AG08395 (cell line): ENCODE results near the gene TEKT2.

Experiments
- DNase-seq: peaks from one replicate; pipeline ENCODE4 v3.0.0; 2012; ENCODE audit warnings: mixed read lengths, low spot score

The TEKT2 gene, protein sequence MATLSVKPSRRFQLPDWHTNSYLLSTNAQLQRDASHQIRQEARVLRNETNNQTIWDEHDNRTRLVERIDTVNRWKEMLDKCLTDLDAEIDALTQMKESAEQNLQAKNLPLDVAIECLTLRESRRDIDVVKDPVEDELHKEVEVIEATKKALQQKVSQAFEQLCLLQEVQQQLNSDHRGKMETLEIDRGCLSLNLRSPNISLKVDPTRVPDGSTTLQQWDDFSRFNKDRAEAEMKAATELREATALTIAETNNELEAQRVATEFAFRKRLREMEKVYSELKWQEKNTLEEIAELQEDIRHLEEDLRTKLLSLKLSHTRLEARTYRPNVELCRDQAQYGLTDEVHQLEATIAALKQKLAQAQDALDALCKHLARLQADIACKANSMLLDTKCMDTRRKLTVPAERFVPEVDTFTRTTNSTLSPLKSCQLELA

DNA sequence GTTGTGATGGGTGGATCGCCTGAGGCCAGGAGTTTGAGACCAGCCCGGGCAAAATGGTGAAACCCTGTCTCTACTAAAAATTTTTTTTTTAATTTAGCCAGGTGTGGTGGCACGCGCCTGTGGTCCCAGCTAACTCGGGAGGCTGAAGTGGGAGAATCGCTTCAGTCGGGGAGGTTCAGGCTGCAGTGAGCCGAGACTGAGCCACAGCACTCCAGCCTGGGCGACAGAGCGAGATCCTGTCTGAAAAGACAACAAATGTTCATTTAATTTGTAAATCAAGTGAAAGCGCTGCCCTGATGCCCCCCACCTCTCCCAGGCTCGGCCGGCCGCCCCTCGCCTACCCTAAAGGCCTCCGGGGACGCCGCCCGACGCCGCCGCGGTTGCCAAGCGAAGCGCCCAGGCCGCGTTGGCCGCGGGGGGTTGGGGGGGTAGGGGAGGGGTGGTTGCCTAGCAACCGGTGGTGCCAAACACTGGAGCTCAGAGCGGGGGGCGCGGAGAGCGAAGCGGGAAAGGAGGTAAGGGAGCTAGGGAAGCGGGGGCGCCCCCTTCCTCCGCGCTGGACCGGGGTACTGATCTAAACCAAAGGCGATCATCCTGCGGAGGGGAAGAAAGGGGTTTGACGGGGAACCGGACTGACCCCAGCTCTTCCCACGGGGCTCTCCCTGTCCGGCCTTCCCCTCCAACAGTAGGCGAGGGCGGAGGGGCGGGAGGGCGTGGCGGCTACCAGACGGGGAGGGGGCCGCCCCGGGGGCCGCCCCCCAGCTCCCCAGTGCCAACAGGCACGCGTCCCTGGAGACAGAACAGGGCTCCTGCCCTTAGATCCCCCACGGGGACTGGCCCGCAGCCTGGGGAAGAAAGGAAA, at the start of gene TEKT2:
TSS of gene TEKT2 (plus strand) at position 460 of the 862 bp plus-strand sequence. CDS start 828 bp downstream, outside the sequence.
- DNase-seq: peak; percentile 46

DNA sequence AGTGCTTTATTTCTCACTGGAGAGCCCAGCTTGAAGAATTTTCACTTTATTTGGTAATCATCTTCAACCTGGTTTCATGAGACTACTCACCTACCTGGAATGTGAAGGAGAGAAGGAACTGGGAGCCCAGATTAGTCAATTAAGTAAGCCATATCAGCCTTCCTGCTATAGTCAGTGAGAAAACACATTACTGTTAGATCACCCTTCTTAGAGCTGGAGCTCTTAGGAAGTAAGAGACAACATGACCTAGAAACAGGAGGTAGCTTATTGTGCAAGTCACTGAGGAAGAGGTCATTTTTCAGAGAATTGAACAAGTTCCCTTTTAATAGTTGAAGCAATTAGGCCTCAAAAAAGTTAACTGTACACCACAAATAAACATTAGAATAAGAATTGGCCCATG, 49.2 kb upstream of the TEKT2 start:
- DNase-seq: peak; percentile 11

DNA sequence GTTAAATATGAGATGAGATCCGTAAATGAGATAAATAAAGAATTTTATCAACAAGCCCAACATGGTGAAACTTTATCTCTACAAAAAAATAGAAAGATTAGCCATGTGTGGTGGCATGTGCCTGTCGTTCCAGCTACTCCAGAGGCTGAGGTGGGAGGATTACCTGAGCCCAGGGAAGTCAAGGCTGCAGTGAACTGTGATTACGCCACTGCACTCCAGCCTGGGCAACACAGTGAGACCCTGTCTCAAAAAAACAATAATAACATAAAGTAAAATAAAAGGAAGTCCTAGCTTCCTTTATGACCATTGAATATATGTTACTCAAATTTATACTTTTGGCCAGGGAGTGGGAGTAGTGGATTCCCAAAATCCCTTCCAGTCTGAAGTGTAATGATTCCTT, 48.7 kb upstream of the TEKT2 start:
- DNase-seq: no peak

DNA sequence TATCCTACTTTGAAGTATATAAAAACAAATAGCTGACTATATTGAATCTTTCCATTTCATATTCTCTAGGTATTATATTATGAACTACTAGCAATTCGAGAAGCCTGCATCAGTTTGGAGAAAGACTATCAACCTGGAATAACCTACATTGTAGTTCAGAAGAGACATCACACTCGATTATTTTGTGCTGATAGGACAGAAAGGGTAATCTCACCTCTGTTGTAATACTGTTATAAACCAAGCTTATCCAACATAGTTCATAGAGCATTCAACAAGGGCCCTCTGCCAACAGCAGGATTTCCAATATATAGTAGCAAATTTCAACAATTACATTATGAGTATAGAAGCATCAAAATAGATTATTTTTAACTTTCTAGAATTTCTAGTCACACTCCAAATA, 43.7 kb upstream of the TEKT2 start:
- no peak for DNase-seq

DNA sequence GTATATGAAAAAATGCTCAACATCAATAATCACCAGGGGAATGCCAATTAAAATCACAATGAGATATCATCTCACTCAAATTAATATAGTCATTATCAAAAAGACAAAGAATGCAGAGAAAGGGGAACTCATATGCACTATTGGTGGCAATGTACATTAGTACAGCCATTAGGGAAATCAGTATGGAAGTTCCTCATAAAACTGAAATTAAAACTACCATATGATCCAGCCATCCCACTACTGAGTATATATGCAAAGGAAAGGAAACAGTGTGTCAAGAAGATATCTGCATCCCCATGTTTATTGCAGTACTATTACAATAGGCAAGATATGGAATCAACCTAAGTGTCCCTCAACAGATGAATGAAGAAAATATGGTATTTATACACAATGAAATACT, 32.1 kb upstream of the TEKT2 start:
- no peak for DNase-seq

DNA sequence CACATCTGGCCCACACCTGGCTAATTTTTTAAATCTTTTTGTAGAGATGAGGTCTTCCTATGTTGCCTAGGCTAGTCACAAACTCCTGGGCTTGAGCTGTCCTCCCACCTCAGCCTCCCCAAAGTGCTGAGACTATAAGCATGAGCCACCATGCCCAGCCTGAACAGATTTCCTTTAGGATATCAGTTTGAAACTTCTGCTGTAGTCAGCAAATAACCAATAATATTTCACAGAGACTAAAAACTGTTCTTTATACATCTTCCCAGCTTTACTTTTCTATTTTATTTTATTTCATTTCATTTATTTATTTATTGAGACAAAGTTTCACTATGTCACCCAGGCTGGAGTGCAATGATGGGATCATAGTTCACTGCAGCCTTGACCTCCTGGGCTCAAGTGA, 29.9 kb upstream of the TEKT2 start:
- no peak for DNase-seq

DNA sequence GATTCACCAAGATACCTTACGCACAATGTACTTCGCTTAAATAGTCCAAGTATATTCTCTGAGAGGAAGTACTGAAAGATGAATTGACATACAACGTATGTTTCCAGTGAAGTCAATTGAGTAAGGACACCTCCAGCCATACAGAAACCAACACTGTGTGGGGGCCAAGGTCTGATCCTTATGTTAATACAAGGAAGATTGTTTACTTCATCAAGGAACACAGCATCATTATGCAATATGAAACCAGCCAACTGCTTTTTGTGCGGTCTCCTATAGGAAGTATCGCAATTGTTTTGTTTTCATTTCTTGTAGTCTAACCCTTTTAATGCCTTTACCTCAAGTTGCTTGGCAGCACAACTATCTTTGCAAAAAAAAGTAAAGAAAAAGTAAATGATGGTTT, 28.2 kb upstream of the TEKT2 start:
- no peak for DNase-seq

DNA sequence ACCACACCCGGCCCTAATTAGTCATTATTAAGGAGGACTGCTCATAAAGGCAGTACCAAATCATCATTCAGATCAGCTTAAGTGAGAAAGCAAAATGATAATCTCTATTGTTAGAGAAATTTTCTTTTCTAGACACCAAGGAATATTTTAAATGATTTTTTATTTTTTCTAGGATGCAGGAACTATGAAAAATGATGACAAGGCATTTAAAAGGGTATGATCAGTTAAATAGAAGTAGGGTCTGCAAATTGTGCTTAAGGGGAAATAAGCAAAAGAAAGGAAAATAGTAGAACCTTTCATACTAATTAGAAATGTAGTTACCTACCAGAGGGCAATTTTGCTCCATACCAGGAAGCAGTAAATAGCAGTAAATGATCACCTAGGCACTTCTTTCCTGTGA, 21.6 kb upstream of the TEKT2 start:
- no peak for DNase-seq

DNA sequence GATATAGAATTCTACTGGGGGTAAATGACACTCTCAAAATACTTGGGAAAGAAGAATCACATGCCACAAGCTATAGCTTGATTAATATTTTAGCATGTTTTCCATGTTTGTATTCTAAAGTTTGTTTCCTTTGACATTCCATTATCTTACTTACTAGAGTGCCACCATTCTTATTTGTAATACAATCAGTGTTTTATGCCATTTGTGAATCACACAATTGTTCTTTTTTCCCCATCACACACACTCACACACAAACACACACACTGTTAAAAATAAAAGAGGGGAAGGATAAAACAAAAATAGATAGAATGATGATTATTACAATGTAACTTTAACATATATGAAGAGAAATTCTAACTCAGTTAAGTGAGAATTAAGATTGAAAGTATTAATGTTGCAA, 16.0 kb upstream of the TEKT2 start:
- no peak for DNase-seq

DNA sequence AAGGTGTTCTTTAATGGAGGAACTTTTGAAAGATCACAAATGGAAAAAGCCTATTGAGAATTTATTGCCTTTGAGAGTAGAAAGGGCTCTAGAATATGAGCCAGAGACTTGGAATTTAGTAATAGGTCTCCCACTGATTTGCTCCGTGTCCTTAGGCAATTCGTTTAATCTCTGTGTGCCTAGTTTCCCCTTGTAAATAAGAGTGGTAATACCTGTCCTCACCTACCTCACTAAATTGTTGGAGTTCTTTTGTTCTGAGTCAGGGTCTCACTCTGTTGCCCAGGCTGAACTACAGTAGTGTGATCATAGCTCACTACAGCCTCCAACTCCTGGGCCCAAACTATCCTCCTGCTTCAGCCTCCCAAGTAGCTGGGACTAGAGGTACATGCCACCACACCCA, 15.0 kb upstream of the TEKT2 start:
- DNase-seq: no peak

DNA sequence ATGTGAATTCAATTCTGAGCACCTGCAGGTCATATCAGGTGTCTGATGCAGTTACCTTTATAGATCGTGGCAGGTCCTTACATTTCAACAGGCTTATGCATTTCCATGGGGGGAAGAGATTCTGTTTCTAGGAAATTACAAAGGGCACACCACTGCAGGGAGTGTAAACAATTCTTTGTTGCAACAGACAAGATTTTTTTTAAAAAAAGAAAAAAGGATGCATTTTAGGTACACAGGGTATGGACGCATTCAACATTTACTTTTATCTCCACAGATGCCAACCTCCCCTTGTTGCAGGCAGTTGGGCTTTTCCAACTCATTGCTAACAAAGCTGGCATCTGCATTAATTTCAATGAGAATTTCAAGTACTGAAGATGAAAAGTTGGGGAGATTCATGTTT, 13.5 kb upstream of the TEKT2 start:
- DNase-seq: no peak

DNA sequence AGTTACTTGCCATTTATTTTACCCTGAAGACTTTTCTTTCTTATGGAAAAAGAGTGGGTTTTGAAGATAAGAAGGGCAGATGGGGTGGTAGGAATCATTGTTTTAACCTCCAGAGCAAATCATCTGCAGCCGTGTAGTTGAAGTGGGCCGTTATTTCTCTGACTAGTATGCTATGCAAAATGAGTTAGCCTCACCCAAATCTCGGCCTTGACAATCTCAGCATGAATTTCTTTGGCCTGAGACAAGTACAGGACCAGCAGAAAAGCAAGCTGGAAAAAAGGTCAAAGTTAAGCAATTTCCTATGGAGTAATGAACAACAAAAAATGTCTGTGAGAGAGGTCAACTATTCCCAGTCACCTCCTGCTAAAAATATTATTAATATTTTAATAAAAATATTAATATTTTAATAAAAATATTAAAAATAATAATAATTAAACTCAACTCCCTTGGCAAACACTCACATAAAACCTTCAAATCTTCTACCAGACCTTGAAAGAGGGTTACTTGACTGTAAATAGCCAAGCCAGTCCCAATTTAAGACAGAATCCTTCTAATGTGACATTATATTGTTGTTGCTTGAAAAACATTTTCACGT, 6.8 kb upstream of the TEKT2 start:
- no peak for DNase-seq

DNA sequence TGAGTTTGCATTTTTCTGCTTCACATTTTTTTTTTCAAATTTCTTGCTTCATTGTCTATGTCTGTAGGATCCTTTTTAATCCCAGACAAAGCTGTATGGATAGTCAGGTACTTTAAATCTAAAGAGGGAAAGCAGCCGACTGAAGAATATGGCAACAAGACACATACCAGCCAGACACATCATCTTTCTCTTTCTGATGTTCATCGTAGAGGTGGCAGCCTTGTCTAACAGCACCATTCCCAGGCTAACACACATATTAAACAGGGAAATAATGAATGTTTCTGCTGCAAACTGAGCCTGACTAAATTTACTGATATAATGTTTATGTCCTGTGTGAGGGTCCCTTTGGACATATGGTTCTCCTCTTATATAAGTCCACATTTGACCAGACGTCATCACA, 3.7 kb upstream of the TEKT2 start:
- no peak for DNase-seq

DNA sequence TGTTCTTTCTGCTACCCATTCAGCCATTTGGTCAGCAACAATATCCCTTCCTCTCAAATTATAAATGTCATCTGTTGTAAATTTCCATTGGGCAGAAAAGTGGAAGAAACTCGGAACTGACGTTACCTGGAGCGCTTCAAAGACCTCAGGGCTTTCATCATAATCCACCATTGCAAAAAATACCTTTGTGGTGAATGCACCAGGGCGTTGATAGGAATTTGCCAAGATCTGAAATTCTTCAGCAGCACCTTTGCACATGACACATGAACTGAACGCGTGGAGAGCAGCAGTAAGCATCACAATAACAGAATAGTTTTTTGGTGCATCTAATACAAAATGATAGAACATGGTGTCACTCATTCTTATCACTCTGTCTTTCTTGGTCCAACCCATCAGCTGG, 3.1 kb upstream of the TEKT2 start:
- DNase-seq: no peak

DNA sequence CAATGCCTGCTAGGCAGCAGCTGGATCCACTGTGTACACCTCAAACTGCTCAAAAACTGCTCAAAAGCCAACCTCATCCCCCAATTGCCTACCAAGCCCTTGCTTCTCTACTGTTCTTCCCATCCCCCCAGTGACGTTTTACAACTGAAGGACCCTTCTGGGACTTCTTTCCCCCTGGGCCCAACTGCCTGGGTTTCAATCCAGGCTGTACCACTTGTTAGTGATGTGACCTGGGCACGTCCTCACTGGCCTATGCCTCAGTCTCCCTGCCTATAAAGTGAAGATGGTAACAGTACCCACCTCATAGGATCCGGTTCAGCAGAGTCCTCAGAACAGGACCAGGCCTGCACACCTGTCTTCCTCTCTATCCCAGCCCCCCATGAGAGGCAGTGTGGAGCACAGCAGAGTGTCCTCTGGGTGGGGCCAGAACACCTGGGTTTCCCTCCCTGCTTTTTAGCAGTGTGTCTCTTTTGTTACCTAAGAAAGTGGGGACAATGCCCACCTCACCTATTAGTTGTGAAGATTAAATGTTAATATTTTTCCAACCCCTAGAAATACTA, 1.9 kb upstream of the TEKT2 start:
- no peak for DNase-seq

DNA sequence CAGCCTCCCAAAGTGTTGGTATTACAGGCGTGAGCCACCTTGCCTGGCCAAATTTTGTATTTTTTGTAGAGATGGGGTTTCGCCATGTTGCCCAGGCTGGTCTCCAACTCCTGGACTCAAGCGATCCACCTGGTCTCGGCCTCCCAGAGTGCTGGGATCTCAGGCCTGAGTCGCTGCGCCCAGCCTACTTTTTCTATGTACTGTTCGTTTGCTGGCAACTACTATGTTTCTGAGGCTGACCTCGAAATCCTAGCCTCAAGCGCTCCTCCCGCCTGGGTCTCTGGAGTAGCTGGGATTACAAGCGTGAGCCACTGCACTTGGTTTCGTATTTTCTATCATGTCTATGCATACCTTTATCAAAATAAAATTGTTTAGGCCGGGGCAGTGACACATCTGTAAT, 675 bp upstream of the TEKT2 start:
- no peak for DNase-seq

DNA sequence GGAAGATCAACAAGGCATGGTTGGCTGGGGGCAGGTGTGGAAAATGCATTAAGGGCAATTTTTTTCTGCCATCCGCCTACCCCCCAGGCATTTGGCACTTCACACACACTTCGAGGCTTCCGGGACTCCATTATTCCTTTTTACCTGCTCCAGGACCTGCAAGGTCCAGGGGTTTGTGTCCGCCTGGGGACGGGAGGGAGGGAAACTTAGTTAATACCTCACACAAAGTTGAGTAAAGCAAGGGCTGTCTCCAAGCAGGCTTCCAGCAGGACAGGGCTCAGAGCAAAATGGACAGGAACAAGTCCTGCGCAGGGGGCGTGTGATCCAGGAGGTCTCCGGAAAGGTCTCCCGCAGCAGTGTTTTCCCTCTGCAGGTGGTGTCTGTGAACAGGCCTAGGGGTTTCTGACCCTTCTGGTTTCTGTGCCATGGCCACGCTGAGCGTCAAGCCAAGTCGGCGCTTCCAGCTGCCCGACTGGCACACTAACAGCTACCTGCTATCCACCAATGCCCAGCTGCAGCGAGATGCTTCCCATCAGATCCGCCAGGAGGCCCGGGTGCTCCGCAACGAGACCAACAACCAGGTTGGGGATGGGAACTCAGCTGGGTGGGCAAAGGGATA, 712 bp downstream of the TEKT2 start:
- DNase-seq: no peak

DNA sequence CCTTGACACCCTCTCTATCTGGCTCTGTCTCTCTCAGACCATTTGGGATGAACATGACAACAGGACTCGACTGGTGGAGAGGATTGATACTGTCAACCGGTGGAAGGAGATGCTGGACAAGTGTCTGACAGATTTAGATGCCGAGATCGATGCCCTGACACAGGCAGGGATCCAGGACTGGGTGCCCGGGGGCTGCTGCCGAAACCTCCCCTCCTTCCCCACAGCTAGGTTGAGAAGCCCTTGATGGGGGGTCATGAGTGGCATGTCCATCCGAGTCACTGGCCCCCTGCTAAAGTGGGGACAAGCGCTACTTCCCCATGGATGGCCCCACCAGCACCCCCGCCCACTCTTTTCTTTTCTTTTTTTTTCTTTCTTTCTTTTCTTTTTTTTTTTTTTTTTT, 1.2 kb downstream of the TEKT2 start:
- no peak for DNase-seq

DNA sequence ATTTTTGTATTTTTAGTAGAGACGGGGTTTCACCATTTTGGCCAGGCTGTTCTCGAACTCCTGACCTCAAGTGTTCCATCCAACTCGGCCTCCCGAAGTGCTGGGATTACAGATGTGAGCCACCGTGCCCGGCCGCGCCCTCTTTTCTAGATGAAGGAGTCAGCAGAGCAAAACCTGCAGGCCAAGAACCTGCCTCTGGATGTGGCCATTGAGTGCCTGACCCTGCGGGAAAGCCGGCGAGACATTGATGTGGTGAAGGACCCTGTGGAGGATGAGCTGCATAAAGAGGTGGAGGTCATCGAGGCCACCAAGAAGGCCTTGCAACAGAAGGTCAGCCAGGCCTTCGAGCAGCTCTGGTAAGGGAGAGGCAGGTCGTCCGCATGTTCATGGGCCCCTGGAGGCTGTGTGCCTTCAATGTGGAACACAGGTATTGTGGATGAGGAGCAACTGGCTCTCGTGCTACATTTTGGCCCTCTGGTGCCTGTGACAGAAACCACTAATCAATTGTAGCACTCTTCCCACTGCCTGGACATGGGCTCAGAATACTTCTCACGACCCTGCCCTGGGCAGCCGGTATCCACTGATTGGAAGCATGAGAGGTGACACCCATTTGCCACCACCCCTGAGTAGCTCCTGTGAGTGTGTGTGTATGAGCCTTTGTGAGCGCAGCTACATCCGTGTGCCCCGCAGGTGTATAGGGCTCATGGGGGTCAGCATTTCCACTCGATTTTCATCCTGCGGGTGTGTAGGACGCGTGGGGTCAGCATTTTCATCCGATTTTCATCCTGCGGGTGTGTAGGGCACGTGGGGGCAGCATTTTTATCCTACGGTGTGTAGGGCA, 2.0 kb downstream of the TEKT2 start:
- no peak for DNase-seq

DNA sequence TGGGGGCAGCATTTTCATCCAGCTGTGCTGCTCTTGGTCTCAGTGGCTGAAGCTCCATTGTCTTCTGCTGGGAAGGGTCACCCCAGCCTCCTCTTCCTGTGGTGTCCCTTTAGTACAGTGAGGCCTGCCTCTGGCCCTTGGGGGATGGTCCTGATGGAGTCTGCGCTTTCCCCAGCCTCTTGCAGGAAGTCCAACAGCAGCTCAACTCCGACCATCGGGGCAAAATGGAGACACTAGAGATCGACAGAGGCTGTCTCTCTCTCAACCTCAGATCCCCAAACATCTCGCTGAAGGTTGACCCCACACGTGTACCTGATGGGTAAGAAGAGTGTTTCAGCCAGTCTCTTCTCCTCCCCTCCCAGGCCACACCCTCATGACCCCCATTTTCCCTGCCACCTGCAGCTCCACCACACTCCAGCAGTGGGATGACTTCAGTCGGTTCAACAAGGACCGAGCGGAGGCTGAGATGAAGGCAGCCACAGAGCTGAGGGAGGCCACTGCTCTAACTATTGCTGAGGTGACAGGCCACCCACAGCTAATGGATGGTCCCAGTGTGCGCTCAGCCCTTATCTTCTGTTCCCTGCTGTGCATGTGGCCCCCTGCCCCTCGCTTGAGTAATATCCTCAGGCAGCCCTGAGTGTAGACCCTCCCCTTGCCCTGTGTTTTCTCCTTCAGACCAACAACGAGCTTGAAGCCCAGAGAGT, 2.8 kb downstream of the TEKT2 start:
- DNase-seq: no peak
